K562 (cell line): ENCODE results near the gene FBN1.

ENCODE experiments used
- COPS2 ChIP-seq: fragments of 450-650 bp; conservative IDR thresholded peaks from 2 replicates; pipeline ENCODE4 v1.6.1; 2016; ENCODE audit warnings: mild to moderate bottlenecking, moderate library complexity
- CTCF ChIP-seq, 3 experiments: IDR thresholded peaks in 2 of 3; conservative IDR thresholded peaks in 1 of 3; 2 replicates each; pipeline ENCODE4 v1.5.1; 2011 to 2012; ENCODE audit warnings: low read length in 3 of 3, mild to moderate bottlenecking in 3 of 3, control low read depth in 2 of 3, improper control_type of control experiment in 1 of 3, inconsistent platforms in 1 of 3, low read depth in 1 of 3, mixed read lengths in 1 of 3, moderate library complexity in 1 of 3; ENCODE audit not compliant: insufficient read depth in 2 of 3
- FOXJ3 ChIP-seq: sonication (generic); formaldehyde crosslinking; IDR thresholded peaks from 2 replicates; pipeline ENCODE4 v1.4.0; 2020; ENCODE audit warnings: mild to moderate bottlenecking, missing genetic modification reagents
- HNRNPLL ChIP-seq: fragments of 200-400 bp; formaldehyde crosslinking; IDR thresholded peaks from 2 replicates; pipeline ENCODE4 v1.6.1; 2017; ENCODE audit warnings: low read length, low read depth, mild to moderate bottlenecking; ENCODE audit not compliant: poor library complexity, severe bottlenecking
- NFIC ChIP-seq: fragments of 450-650 bp; IDR thresholded peaks from 2 replicates; pipeline ENCODE4 v1.6.1; 2017; ENCODE audit warnings: mild to moderate bottlenecking, inconsistent platforms
- POLR2A ChIP-seq: fragments of 450-650 bp; conservative IDR thresholded peaks from 2 replicates; pipeline ENCODE4 v1.6.1; 2016
- ZBTB8A ChIP-seq: fragments of 450-650 bp; IDR thresholded peaks from 2 replicates; pipeline ENCODE4 v1.6.1; 2018; ENCODE audit warnings: mild to moderate bottlenecking, moderate library complexity; ENCODE audit not compliant: partially characterized antibody

GRCh38 chr15:48557335-48557734 is 88.2 kb downstream of the FBN1 start:
- TF ChIP-seq CTCF (IDR thresholded peaks at IDR 0.05 in 2 of 3, conservative IDR thresholded peaks at IDR 0.05 in 1 of 3; ENCODE audit: insufficient read depth in 2 of 3, low read depth in 1 of 3, low read length in 3 of 3) (no peak), NFIC (no peak), COPS2 (no peak), ZBTB8A (no peak), FOXJ3 (CRISPR knock-in tag) (no peak), POLR2A (no peak), HNRNPLL (no peak)
